ENCODE results near the gene DEPDC1B.
"Not testable (repeated sequence)": the region's sequence is repeated elsewhere in the genome, so short reads cannot be mapped to it uniquely, and the experiment has no call there.

- not testable (repeated sequence) for TF ChIP-seq CTCF (IDR thresholded peaks at IDR 0.05; ENCODE audit: control extremely low read depth in 1 of 3, insufficient read depth in 1 of 3, low read depth in 1 of 3, low read length in 3 of 3); YY1 (IDR thresholded peaks at IDR 0.05; ENCODE audit: low read depth, low read length); MAX (IDR thresholded peaks at IDR 0.05); POLR2A (IDR thresholded peaks at IDR 0.05; ENCODE audit: control extremely low read depth in 1 of 2, low read depth in 2 of 2, low read length in 2 of 2); EZH2 (IDR thresholded peaks at IDR 0.05; ENCODE audit: low read depth, low read length, severe bottlenecking); SRF (IDR thresholded peaks at IDR 0.05; ENCODE audit: low read depth, low read length); ZNF274 (IDR thresholded peaks at IDR 0.05; ENCODE audit: borderline replicate concordance, extremely low read depth, low read length); HDAC6 (IDR thresholded peaks at IDR 0.05; ENCODE audit: low read depth, low read length); ATF3 (IDR thresholded peaks at IDR 0.05; ENCODE audit: insufficient read depth, low read depth, low read length); RBBP5 (IDR thresholded peaks at IDR 0.05; ENCODE audit: borderline replicate concordance, low read depth, low read length); SIX5 (IDR thresholded peaks at IDR 0.05; ENCODE audit: low read depth, low read length); CHD7 (IDR thresholded peaks at IDR 0.05; ENCODE audit: insufficient replicate concordance, low read length); EP300 (IDR thresholded peaks at IDR 0.05; ENCODE audit: borderline replicate concordance in 1 of 2, low read depth in 2 of 2, low read length in 2 of 2); POLR2AphosphoS5 (IDR thresholded peaks at IDR 0.05; ENCODE audit: low read depth, low read length)
These were observed 112.7 kb downstream of the DEPDC1B start for GRCh38 chr5:60587312-60587711.

Data from H1 (cell line).